GM19468 (cell line): Measurements from ENCODE around the gene CFAP20DC.
"Not testable (repeated sequence)": the region's sequence is repeated elsewhere in the genome, so short reads cannot be mapped to it uniquely, and the experiment has no call there.

Experiments
- ATAC-seq: cut with Tn5 transposase; IDR thresholded peaks from one replicate; pipeline ENCODE4 v1.9.1; 2021; ENCODE audit warnings: mild to moderate bottlenecking, moderate library complexity, moderate number of reproducible peaks; ENCODE audit not compliant: unreplicated experiment; ENCODE audit errors: extremely low read depth

CFAP20DC gene

GRCh38 chr3:58708983-58709382, 340.8 kb downstream of the CFAP20DC start:
- not testable (repeated sequence) for ATAC-seq

GRCh38 chr3:58708116-58708791, 341.6 kb downstream of the CFAP20DC start:
- no peak for ATAC-seq

- no peak for ATAC-seq
Measured at GRCh38 chr3:58707390-58707930, 342.4 kb downstream of the CFAP20DC start.

- ATAC-seq, result no peak
Measured at GRCh38 chr3:58706395-58707167, 343.2 kb downstream of the CFAP20DC start.

- no peak for ATAC-seq
Measured at GRCh38 chr3:58704745-58705144, 345.1 kb downstream of the CFAP20DC start.

GRCh38 chr3:58704304-58704703, 345.5 kb downstream of the CFAP20DC start:
- not testable (repeated sequence) for ATAC-seq

GRCh38 chr3:58698246-58698645, 351.6 kb downstream of the CFAP20DC start:
- ATAC-seq, result no peak

GRCh38 chr3:58697561-58697960, 352.3 kb downstream of the CFAP20DC start:
- ATAC-seq, result no peak

- ATAC-seq, result not testable (repeated sequence)
Measured at GRCh38 chr3:58696813-58697212, 353.0 kb downstream of the CFAP20DC start.

GRCh38 chr3:58696093-58696492, 353.7 kb downstream of the CFAP20DC start:
- no peak for ATAC-seq

- not testable (repeated sequence) for ATAC-seq
Measured at GRCh38 chr3:58695284-58695683, 354.5 kb downstream of the CFAP20DC start.

- peak; percentile 48 for ATAC-seq
Measured at GRCh38 chr3:58693940-58694850, 355.6 kb downstream of the CFAP20DC start.

- ATAC-seq, result no peak
Measured at GRCh38 chr3:58692484-58692883, 357.3 kb downstream of the CFAP20DC start.
